ENCODE data around the gene KLHL29.

KLHL29 gene

GRCh38 chr2:23518481-23519333, 133.7 kb downstream of the KLHL29 start:
- no peaks in the 10 kb centered on the region for H3K79me1 ChIP-seq (ENCODE audit: low read depth, low read length)
- H2BK120ac ChIP-seq (ENCODE audit: low read depth, low read length): no peak overlapping the region
- no peaks in the 10 kb centered on the region for H3K9me3 ChIP-seq (replicated peaks in 1 of 2; ENCODE audit: control insufficient read depth in 2 of 2, insufficient read depth in 1 of 2, low read depth in 1 of 2, low read length in 2 of 2)
- no peak overlapping the region for H3K9ac ChIP-seq (ENCODE audit: low read depth, low read length, poor library complexity)
- H3K27me3 ChIP-seq (ENCODE audit: control insufficient read depth in 3 of 3, insufficient read depth in 3 of 3, low read depth in 1 of 3, low read length in 3 of 3): no peaks in the 10 kb centered on the region
- H3K4me3 ChIP-seq (ENCODE audit: low read length in 2 of 2): peak overlapping the region in 1 of 2 donors; percentile 47
- no peak overlapping the region for H2AK5ac ChIP-seq (ENCODE audit: low read depth, low read length)
- H4K91ac ChIP-seq (ENCODE audit: low read depth, low read length, poor library complexity): no peak overlapping the region
- DNase-seq (ENCODE audit: low spot score): no peak
- WGBS, 2 donors (ENCODE audit: extremely low coverage in 2 of 2, insufficient read length in 2 of 2, insufficient replicate concordance in 1 of 2): no CpG with 5 or more reads among the region's 13 CpGs
- no peak overlapping the region for H4K8ac ChIP-seq (ENCODE audit: low read depth, low read length)
- no peak overlapping the region for H3K14ac ChIP-seq (ENCODE audit: low read length)
- H3K27ac ChIP-seq (replicated peaks; ENCODE audit: low read length): no peak overlapping the region
- no peak overlapping the region for H3K23ac ChIP-seq (ENCODE audit: low read depth, low read length, poor library complexity)
- peak overlapping the region; percentile 13 for H3K18ac ChIP-seq (ENCODE audit: low read length)
- no peak overlapping the region for H2BK12ac ChIP-seq (ENCODE audit: low read length)
- no peak overlapping the region for H2AFZ ChIP-seq (ENCODE audit: low read length)
- H3K4ac ChIP-seq (ENCODE audit: low read length): no peak overlapping the region
- H3K4me1 ChIP-seq (ENCODE audit: control insufficient read depth in 2 of 2, insufficient read depth in 1 of 2, low read depth in 1 of 2, low read length in 2 of 2): peaks cover 2 to 15% of the 10 kb centered on the region in 2 donors
- H3K4me2 ChIP-seq (ENCODE audit: insufficient read depth, low read length, poor library complexity, severe bottlenecking): no peak overlapping the region
- H2BK15ac ChIP-seq (ENCODE audit: low read length): no peak overlapping the region
- H3K36me3 ChIP-seq (replicated peaks in 1 of 2; ENCODE audit: control insufficient read depth in 2 of 2, insufficient read depth in 2 of 2, low read length in 2 of 2): no peaks in the 10 kb centered on the region
- no peak overlapping the region for H2BK5ac ChIP-seq (ENCODE audit: low read length)

- Histone ChIP-seq H3K9me3 (replicated peaks in 1 of 2; ENCODE audit: control insufficient read depth in 2 of 2, insufficient read depth in 1 of 2, low read depth in 1 of 2, low read length in 2 of 2) (no peaks in the 10 kb centered on the region), H3K27ac (replicated peaks; ENCODE audit: low read length) (no peak overlapping the region), H3K4me3 (ENCODE audit: low read length in 2 of 2) (no peak overlapping the region), H3K4me1 (ENCODE audit: control insufficient read depth in 2 of 2, insufficient read depth in 1 of 2, low read depth in 1 of 2, low read length in 2 of 2) (peaks cover 2 to 17% of the 10 kb centered on the region in 2 donors), H2BK5ac (ENCODE audit: low read length) (no peak overlapping the region), H4K91ac (ENCODE audit: low read depth, low read length, poor library complexity) (no peak overlapping the region), H2BK15ac (ENCODE audit: low read length) (no peak overlapping the region), H3K79me1 (ENCODE audit: low read depth, low read length) (no peaks in the 10 kb centered on the region), H3K4me2 (ENCODE audit: insufficient read depth, low read length, poor library complexity, severe bottlenecking) (no peak overlapping the region), H3K27me3 (ENCODE audit: control insufficient read depth in 3 of 3, insufficient read depth in 3 of 3, low read depth in 1 of 3, low read length in 3 of 3) (no peaks in the 10 kb centered on the region), H3K4ac (ENCODE audit: low read length) (no peak overlapping the region), H4K8ac (ENCODE audit: low read depth, low read length) (no peak overlapping the region), H3K14ac (ENCODE audit: low read length) (no peak overlapping the region), H2BK12ac (ENCODE audit: low read length) (no peak overlapping the region), H3K36me3 (replicated peaks in 1 of 2; ENCODE audit: control insufficient read depth in 2 of 2, insufficient read depth in 2 of 2, low read length in 2 of 2) (no peaks in the 10 kb centered on the region), H3K18ac (ENCODE audit: low read length) (no peak overlapping the region), H2AFZ (ENCODE audit: low read length) (no peak overlapping the region), H2AK5ac (ENCODE audit: low read depth, low read length) (no peak overlapping the region), H3K23ac (ENCODE audit: low read depth, low read length, poor library complexity) (no peak overlapping the region), H2BK120ac (ENCODE audit: low read depth, low read length) (no peak overlapping the region), H3K9ac (ENCODE audit: low read depth, low read length, poor library complexity) (no peak overlapping the region)
- no peak for DNase-seq (ENCODE audit: low spot score)
- WGBS, 2 donors (ENCODE audit: extremely low coverage in 2 of 2, insufficient read length in 2 of 2, insufficient replicate concordance in 1 of 2): no CpG with 5 or more reads among the region's 4 CpGs
Measured at GRCh38 chr2:23519334-23519651, 134.3 kb downstream of the KLHL29 start.

- Histone ChIP-seq H3K4me1 (ENCODE audit: control insufficient read depth in 2 of 2, insufficient read depth in 1 of 2, low read depth in 1 of 2, low read length in 2 of 2) (peaks cover 7 to 25% of the 10 kb centered on the region in 2 donors), H2AK5ac (ENCODE audit: low read depth, low read length) (no peak overlapping the region), H3K4ac (ENCODE audit: low read length) (no peak overlapping the region), H3K27me3 (ENCODE audit: control insufficient read depth in 3 of 3, insufficient read depth in 3 of 3, low read depth in 1 of 3, low read length in 3 of 3) (no peaks in the 10 kb centered on the region), H4K91ac (ENCODE audit: low read depth, low read length, poor library complexity) (no peak overlapping the region), H3K9me3 (replicated peaks in 1 of 2; ENCODE audit: control insufficient read depth in 2 of 2, insufficient read depth in 1 of 2, low read depth in 1 of 2, low read length in 2 of 2) (no peaks in the 10 kb centered on the region), H2BK15ac (ENCODE audit: low read length) (no peak overlapping the region), H3K4me3 (ENCODE audit: low read length in 2 of 2) (no peak overlapping the region), H3K79me1 (ENCODE audit: low read depth, low read length) (no peaks in the 10 kb centered on the region), H2AFZ (ENCODE audit: low read length) (no peak overlapping the region), H3K18ac (ENCODE audit: low read length) (no peak overlapping the region), H4K8ac (ENCODE audit: low read depth, low read length) (no peak overlapping the region), H3K23ac (ENCODE audit: low read depth, low read length, poor library complexity) (no peak overlapping the region), H2BK120ac (ENCODE audit: low read depth, low read length) (no peak overlapping the region), H3K36me3 (replicated peaks in 1 of 2; ENCODE audit: control insufficient read depth in 2 of 2, insufficient read depth in 2 of 2, low read length in 2 of 2) (no peaks in the 10 kb centered on the region), H3K14ac (ENCODE audit: low read length) (no peak overlapping the region), H3K9ac (ENCODE audit: low read depth, low read length, poor library complexity) (no peak overlapping the region), H2BK12ac (ENCODE audit: low read length) (no peak overlapping the region), H3K27ac (replicated peaks; ENCODE audit: low read length) (no peak overlapping the region), H2BK5ac (ENCODE audit: low read length) (no peak overlapping the region), H3K4me2 (ENCODE audit: insufficient read depth, low read length, poor library complexity, severe bottlenecking) (no peak overlapping the region)
- whole genome bisulfite sequencing, 2 donors (ENCODE audit: extremely low coverage in 2 of 2, insufficient read length in 2 of 2, insufficient replicate concordance in 1 of 2): no CpG with 5 or more reads among the region's 5 CpGs
- DNase-seq (ENCODE audit: low spot score): no peak
Measured at GRCh38 chr2:23520256-23520655, 135.3 kb downstream of the KLHL29 start.

GRCh38 chr2:23521060-23521459, 136.1 kb downstream of the KLHL29 start:
- Histone ChIP-seq H3K4me3 (ENCODE audit: low read length in 2 of 2) (no peak overlapping the region), H2AK5ac (ENCODE audit: low read depth, low read length) (no peak overlapping the region)
- WGBS, 2 donors (ENCODE audit: extremely low coverage in 2 of 2, insufficient read length in 2 of 2, insufficient replicate concordance in 1 of 2): no CpG with 5 or more reads among the region's 7 CpGs

More at GRCh38 chr2:23521060-23521459, 136.1 kb downstream of the KLHL29 start:
- no peak overlapping the region for H2BK120ac ChIP-seq (ENCODE audit: low read depth, low read length)
- H3K27me3 ChIP-seq (ENCODE audit: control insufficient read depth in 3 of 3, insufficient read depth in 3 of 3, low read depth in 1 of 3, low read length in 3 of 3): no peaks in the 10 kb centered on the region
- no peak overlapping the region for H2BK15ac ChIP-seq (ENCODE audit: low read length)
- H3K18ac ChIP-seq (ENCODE audit: low read length): no peak overlapping the region
- no peaks in the 10 kb centered on the region for H3K79me1 ChIP-seq (ENCODE audit: low read depth, low read length)
- no peak overlapping the region for H3K14ac ChIP-seq (ENCODE audit: low read length)
- H3K4ac ChIP-seq (ENCODE audit: low read length): no peak overlapping the region
- no peak overlapping the region for H2BK12ac ChIP-seq (ENCODE audit: low read length)
- H4K8ac ChIP-seq (ENCODE audit: low read depth, low read length): no peak overlapping the region
- H4K91ac ChIP-seq (ENCODE audit: low read depth, low read length, poor library complexity): no peak overlapping the region
- H3K36me3 ChIP-seq (replicated peaks in 1 of 2; ENCODE audit: control insufficient read depth in 2 of 2, insufficient read depth in 2 of 2, low read length in 2 of 2): no peaks in the 10 kb centered on the region
- DNase-seq (ENCODE audit: low spot score): no peak
- peaks cover 7 to 26% of the 10 kb centered on the region in 2 donors for H3K4me1 ChIP-seq (ENCODE audit: control insufficient read depth in 2 of 2, insufficient read depth in 1 of 2, low read depth in 1 of 2, low read length in 2 of 2)
- no peak overlapping the region for H3K23ac ChIP-seq (ENCODE audit: low read depth, low read length, poor library complexity)
- H3K9ac ChIP-seq (ENCODE audit: low read depth, low read length, poor library complexity): no peak overlapping the region
- H2AFZ ChIP-seq (ENCODE audit: low read length): no peak overlapping the region
- H3K4me2 ChIP-seq (ENCODE audit: insufficient read depth, low read length, poor library complexity, severe bottlenecking): no peak overlapping the region
- H3K9me3 ChIP-seq (replicated peaks in 1 of 2; ENCODE audit: control insufficient read depth in 2 of 2, insufficient read depth in 1 of 2, low read depth in 1 of 2, low read length in 2 of 2): no peaks in the 10 kb centered on the region
- no peak overlapping the region for H3K27ac ChIP-seq (replicated peaks; ENCODE audit: low read length)
- H2BK5ac ChIP-seq (ENCODE audit: low read length): no peak overlapping the region
